GM23248 (cell line): ENCODE measurements around the gene TDRD3. TPM values are rescaled to one million over a fixed set of nuclear protein-coding genes. Genes with fewer than 3 reads are reported as not detected.

Experiments used
- DNase-seq: peaks from one replicate; pipeline ENCODE4 v3.0.0-alpha.2; 2015
- H2AFZ ChIP-seq: fragments of 200-600 bp; sonication (generic); 2 replicates; pipeline ENCODE4 v1.6.1; 2016; ENCODE audit warnings: antibody characterized with exemption
- H3F3A ChIP-seq: fragments of 200-600 bp; sonication (generic); 2 replicates; pipeline ENCODE4 v1.6.1; 2016; ENCODE audit warnings: mild to moderate bottlenecking, antibody characterized with exemption, mixed run types; ENCODE audit not compliant: insufficient read depth
- H3K27ac ChIP-seq: fragments of 200-600 bp; sonication (generic); 2 replicates; pipeline ENCODE4 v1.5.1; 2016; ENCODE audit warnings: mild to moderate bottlenecking
- H3K27me3 ChIP-seq: fragments of 200-600 bp; sonication (generic); replicated peaks from 2 replicates; pipeline ENCODE4 v1.6.1; 2016; ENCODE audit warnings: mild to moderate bottlenecking; ENCODE audit not compliant: insufficient read depth
- H3K36me3 ChIP-seq: fragments of 200-600 bp; sonication (generic); 2 replicates; pipeline ENCODE4 v1.6.1; 2016; ENCODE audit warnings: low read depth, mild to moderate bottlenecking
- H3K4me1 ChIP-seq: fragments of 200-600 bp; sonication (generic); 2 replicates; pipeline ENCODE4 v1.6.1; 2016; ENCODE audit warnings: mild to moderate bottlenecking; ENCODE audit not compliant: insufficient read depth
- H3K4me2 ChIP-seq: fragments of 200-600 bp; sonication (generic); one replicate; pipeline ENCODE4 v1.6.1; 2016; ENCODE audit warnings: mild to moderate bottlenecking; ENCODE audit not compliant: unreplicated experiment
- H3K4me3 ChIP-seq: fragments of 200-600 bp; sonication (generic); 2 replicates; pipeline ENCODE4 v1.5.1; 2016; ENCODE audit warnings: mild to moderate bottlenecking
- H3K79me2 ChIP-seq: fragments of 200-600 bp; sonication (generic); 2 replicates; pipeline ENCODE4 v1.6.1; 2016; ENCODE audit warnings: mild to moderate bottlenecking; ENCODE audit not compliant: insufficient read depth
- H3K9ac ChIP-seq: fragments of 200-600 bp; sonication (generic); 2 replicates; pipeline ENCODE4 v1.6.1; 2016; ENCODE audit warnings: mild to moderate bottlenecking
- H3K9me2 ChIP-seq: fragments of 200-600 bp; sonication (generic); 2 replicates; pipeline ENCODE4 v1.6.1; 2016; ENCODE audit warnings: mixed run types, mild to moderate bottlenecking, moderate library complexity; ENCODE audit not compliant: insufficient read depth
- H3K9me3 ChIP-seq: fragments of 200-600 bp; sonication (generic); one replicate; pipeline ENCODE4 v1.6.1; 2017; ENCODE audit warnings: low read depth
- H4K20me1 ChIP-seq: fragments of 200-600 bp; sonication (generic); 2 replicates; pipeline ENCODE4 v1.6.0; 2016; ENCODE audit not compliant: insufficient read depth
- EZH2 ChIP-seq: fragments of 200-600 bp; sonication (generic); IDR thresholded peaks from 2 replicates; pipeline ENCODE4 v1.6.1; 2018; ENCODE audit warnings: antibody characterized with exemption, mild to moderate bottlenecking; ENCODE audit not compliant: insufficient read depth, poor library complexity, severe bottlenecking
- EZH2phosphoT487 ChIP-seq: fragments of 200-600 bp; sonication (generic); IDR thresholded peaks from 2 replicates; pipeline ENCODE4 v1.6.1; 2018; ENCODE audit warnings: antibody characterized with exemption, moderate library complexity, mild to moderate bottlenecking, low read depth; ENCODE audit not compliant: insufficient read depth
- WGBS, 2 experiments: methylation state at CpG; one replicate each; pipeline ENCODE4 v1.1.6; 2015 to 2017; ENCODE audit warnings: low lambda C conversion rate in 2 of 2, low coverage in 1 of 2; ENCODE audit errors: missing lambda C conversion rate in 2 of 2; 5-methylcytosine and 5-hydroxymethylcytosine counted together
- in situ Hi-C: fragments of 300-500 bp; cut with MboI; formaldehyde crosslinking; loops from 2 replicates; pipeline ENCODE4 v1.15.0; 2020
- polyA plus RNA-seq: library from polyadenylated mRNA; unstranded; fragments of >200 nt; fragmentation: Nextera tagmentation; extraction: Ambion mirVana; gene quantifications from 2 replicates; pipeline ENCODE4 v1.2.1, GENCODE V29; 2016
- total RNA-seq: library from RNA; depleted of rRNA; stranded (reverse); fragments of >200 nt; shearing (Covaris generic); gene quantifications from 2 replicates; pipeline ENCODE4 v1.2.3, GENCODE V29; 2014

Gene TDRD3
- total and polyA plus RNA-seq, 2 experiments from 2014 or later = 7.9 to 9.1 TPM

- in situ Hi-C loops = no loop called here
- H3K4me3 ChIP-seq = no peak overlapping the region
- H3K4me2 ChIP-seq = no peak overlapping the region
- no peaks in the 10 kb centered on the region for H3K27me3 ChIP-seq
- H2AFZ ChIP-seq = no peak overlapping the region
- peaks cover 73% of the 10 kb centered on the region for H3K79me2 ChIP-seq
- no peaks in the 10 kb centered on the region for H3K9me2 ChIP-seq
- peaks cover 5% of the 10 kb centered on the region; the same call in 1 of the 2 replicates for H4K20me1 ChIP-seq
- no peaks in the 10 kb centered on the region for H3F3A ChIP-seq
- TF ChIP-seq EZH2 = no peak
- no peak for TF ChIP-seq EZH2phosphoT487
- H3K27ac ChIP-seq = no peak overlapping the region
- no peaks in the 10 kb centered on the region for H3K9me3 ChIP-seq
- no peak overlapping the region for H3K9ac ChIP-seq
- no peak for DNase-seq
- no peaks in the 10 kb centered on the region for H3K36me3 ChIP-seq
- WGBS, 2 experiments = 95 to 98% methylated on average over 2 of the region's 2 CpGs
- H3K4me1 ChIP-seq = peaks cover 2% of the 10 kb centered on the region; the same call in 1 of the 2 replicates
Observed at GRCh38 chr13:60417734-60418133, 20.7 kb downstream of the TDRD3 start.

GRCh38 chr13:60418954-60419353 lies 21.9 kb downstream of the TDRD3 start:
- Histone ChIP-seq H3K4me2 (no peak overlapping the region), H2AFZ (no peak overlapping the region), H3K27me3 (no peaks in the 10 kb centered on the region), H3K4me3 (no peak overlapping the region), H3K4me1 (no peaks in the 10 kb centered on the region), H3K9me2 (no peaks in the 10 kb centered on the region), H3K9ac (no peak overlapping the region), H3F3A (no peaks in the 10 kb centered on the region), H4K20me1 (peaks cover 5% of the 10 kb centered on the region; the same call in 1 of the 2 replicates), H3K27ac (no peak overlapping the region), H3K36me3 (no peaks in the 10 kb centered on the region), H3K9me3 (no peaks in the 10 kb centered on the region), H3K79me2 (peaks cover 62% of the 10 kb centered on the region)
- in situ Hi-C loops = no loop called here
- no peak for DNase-seq
- 63 to 70% methylated on average over 2 of the region's 2 CpGs for WGBS, 2 experiments
- TF ChIP-seq EZH2 = no peak
- no peak for TF ChIP-seq EZH2phosphoT487

DNA sequence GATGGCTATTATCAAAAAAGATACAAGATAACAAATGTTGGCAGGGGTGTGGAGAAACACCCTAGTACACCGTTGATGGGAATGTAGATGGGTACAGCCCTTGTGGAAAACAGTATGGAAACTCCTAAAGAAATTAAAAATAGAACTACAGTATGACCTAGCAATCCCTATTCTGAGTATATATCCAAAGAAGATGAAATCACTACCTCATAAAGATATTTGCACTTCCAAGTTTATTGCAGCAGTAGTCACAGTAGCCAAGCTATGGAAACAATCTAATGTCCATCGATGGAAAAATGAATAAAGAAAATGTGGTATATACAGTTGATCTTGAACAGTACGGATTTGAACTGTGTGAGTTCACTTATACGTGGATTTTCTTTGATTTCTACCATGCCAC lies 28.3 kb downstream of the TDRD3 start:
- Histone ChIP-seq H3K79me2 (peaks cover 9% of the 10 kb centered on the region; the same call in 1 of the 2 replicates), H3K9ac (no peak overlapping the region), H3K9me3 (no peaks in the 10 kb centered on the region), H3K36me3 (no peaks in the 10 kb centered on the region), H3K4me3 (no peak overlapping the region), H3F3A (no peaks in the 10 kb centered on the region), H3K27ac (no peak overlapping the region), H3K9me2 (no peaks in the 10 kb centered on the region), H2AFZ (no peak overlapping the region), H3K4me1 (no peaks in the 10 kb centered on the region), H4K20me1 (no peaks in the 10 kb centered on the region), H3K4me2 (no peak overlapping the region), H3K27me3 (no peaks in the 10 kb centered on the region)
- DNase-seq = no peak
- TF ChIP-seq EZH2phosphoT487 (no peak), EZH2 (no peak)
- in situ Hi-C loops = no loop called here
- WGBS, 2 experiments = 90 to 92% methylated on average over 4 of the region's 4 CpGs

- 43 to 63% methylated on average over 1 of the region's 1 CpG for WGBS, 2 experiments
- Histone ChIP-seq H3K27ac (no peak overlapping the region), H4K20me1 (no peaks in the 10 kb centered on the region), H3K27me3 (no peaks in the 10 kb centered on the region), H3K4me2 (no peak overlapping the region), H3K9me3 (no peaks in the 10 kb centered on the region), H3K9ac (no peak overlapping the region), H3K4me1 (no peaks in the 10 kb centered on the region), H3K79me2 (0 out of 2 replicates have a peak, but pooled peaks cover 9% of the 10 kb centered on the region), H3F3A (no peaks in the 10 kb centered on the region), H3K36me3 (no peaks in the 10 kb centered on the region), H3K9me2 (no peaks in the 10 kb centered on the region), H2AFZ (no peak overlapping the region), H3K4me3 (no peak overlapping the region)
- no peak for TF ChIP-seq EZH2phosphoT487
- TF ChIP-seq EZH2 = no peak
- DNase-seq = no peak
- in situ Hi-C loops = no loop called here
Observed at GRCh38 chr13:60426075-60426474, 29.1 kb downstream of the TDRD3 start.

DNA sequence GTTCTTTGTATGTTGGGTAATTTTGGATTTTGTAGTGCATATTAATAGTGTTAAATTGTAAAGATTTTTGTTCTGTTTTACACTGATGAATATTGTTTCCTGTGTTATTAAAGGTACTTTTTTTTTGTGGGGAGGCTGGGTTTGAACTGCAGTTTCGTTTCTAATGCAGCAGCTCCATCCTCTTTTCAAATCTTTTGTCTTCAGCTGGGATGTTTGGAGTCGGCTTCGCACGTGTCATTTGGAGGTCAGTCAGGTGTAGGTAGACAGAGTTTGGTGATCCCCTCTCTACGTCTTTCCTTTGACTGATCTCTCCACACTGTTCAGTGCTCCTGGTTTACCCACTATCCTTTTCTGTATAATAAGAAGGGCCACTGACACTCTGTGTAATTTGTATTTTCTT lies 30.3 kb downstream of the TDRD3 start:
- no peaks in the 10 kb centered on the region for H3K27me3 ChIP-seq
- no peaks in the 10 kb centered on the region for H3K4me1 ChIP-seq
- H3K4me3 ChIP-seq = no peak overlapping the region
- H3K9me2 ChIP-seq = no peaks in the 10 kb centered on the region
- no peak overlapping the region for H3K4me2 ChIP-seq
- no peaks in the 10 kb centered on the region for H3K79me2 ChIP-seq
- H2AFZ ChIP-seq = no peak overlapping the region
- H3K9ac ChIP-seq = no peak overlapping the region
- 93 to 96% methylated on average over 5 of the region's 5 CpGs for WGBS, 2 experiments
- H4K20me1 ChIP-seq = no peaks in the 10 kb centered on the region
- H3K9me3 ChIP-seq = no peaks in the 10 kb centered on the region
- in situ Hi-C loops = no loop called here
- H3K27ac ChIP-seq = no peak overlapping the region
- H3K36me3 ChIP-seq = no peaks in the 10 kb centered on the region
- TF ChIP-seq EZH2phosphoT487 (no peak), EZH2 (no peak)
- DNase-seq = no peak
- no peaks in the 10 kb centered on the region for H3F3A ChIP-seq
